Duodenal mucosa (tissue), 2 donors: ENCODE results near the gene DTHD1.

Experiments
- H3K27ac ChIP-seq: one replicate; pipeline ENCODE4 v1.7.0; 2013; ENCODE audit warnings: low read depth, low read length
- H3K27me3 ChIP-seq, 2 donors: one replicate each; pipeline ENCODE4 v1.7.0; 2013; ENCODE audit warnings: low read length in 2 of 2, control low read depth in 1 of 2; ENCODE audit not compliant: insufficient read depth in 2 of 2, control insufficient read depth in 1 of 2
- H3K36me3 ChIP-seq, 2 donors: one replicate each; pipeline ENCODE4 v1.7.0; 2013; ENCODE audit warnings: low read length in 2 of 2, control low read depth in 1 of 2; ENCODE audit not compliant: insufficient read depth in 2 of 2, control insufficient read depth in 1 of 2
- H3K4me1 ChIP-seq, 2 donors: one replicate each; pipeline ENCODE4 v1.7.0; 2013; ENCODE audit warnings: low read length in 2 of 2, control low read depth in 1 of 2; ENCODE audit not compliant: insufficient read depth in 2 of 2, control insufficient read depth in 1 of 2
- H3K4me3 ChIP-seq, 2 donors: one replicate each; pipeline ENCODE4 v1.7.0; 2013; ENCODE audit warnings: low read length in 2 of 2, low read depth in 1 of 2
- H3K9ac ChIP-seq, 2 donors: one replicate each; pipeline ENCODE4 v1.7.0; 2013; ENCODE audit warnings: low read length in 2 of 2, low read depth in 1 of 2
- H3K9me3 ChIP-seq, 2 donors: one replicate each; pipeline ENCODE4 v1.7.0; 2013; ENCODE audit warnings: low read length in 2 of 2, control low read depth in 1 of 2; ENCODE audit not compliant: control insufficient read depth in 1 of 2

DTHD1 gene

GRCh38 chr4:36281384-36282106 is at the start of gene DTHD1:
Gene DTHD1, plus strand, starts transcription at chr4:36281616. Its CDS starts 143 bp downstream, at chr4:36281759.
- Histone ChIP-seq H3K27ac (no peak within 1 kb of the TSS), H3K9me3 (no peaks in the 10 kb centered on the region), H3K4me3 (no peak within 1 kb of the TSS), H3K9ac (peak within 1 kb of the TSS in 1 of 2 donors; percentile 12), H3K4me1 (peaks cover 0 to 10% of the 10 kb centered on the region in 2 donors), H3K36me3 (no peaks in the 10 kb centered on the region), H3K27me3 (no peaks in the 10 kb centered on the region)

- H3K4me1 ChIP-seq: peaks cover 0 to 10% of the 10 kb centered on the region in 2 donors
- no peak overlapping the region for H3K9ac ChIP-seq
- peaks cover 0 to 5% of the 10 kb centered on the region in 2 donors for H3K36me3 ChIP-seq
These were observed 47.7 kb upstream of the DTHD1 start for GRCh38 chr4:36233567-36234266.

GRCh38 chr4:36235306-36235705 is 46.1 kb upstream of the DTHD1 start:
- peaks cover 0 to 8% of the 10 kb centered on the region in 2 donors for H3K9me3 ChIP-seq
- H3K4me3 ChIP-seq: no peak overlapping the region
- H3K36me3 ChIP-seq: peaks cover 0 to 5% of the 10 kb centered on the region in 2 donors
- H3K27me3 ChIP-seq: no peaks in the 10 kb centered on the region
- H3K4me1 ChIP-seq: peaks cover 0 to 8% of the 10 kb centered on the region in 2 donors
- H3K9ac ChIP-seq: no peak overlapping the region
- H3K27ac ChIP-seq: no peak overlapping the region

More at GRCh38 chr4:36233567-36234266, 47.7 kb upstream of the DTHD1 start:
- no peak overlapping the region for H3K27ac ChIP-seq
- H3K4me3 ChIP-seq: no peak overlapping the region
- H3K9me3 ChIP-seq: peaks cover 0 to 8% of the 10 kb centered on the region in 2 donors
- no peaks in the 10 kb centered on the region for H3K27me3 ChIP-seq

GRCh38 chr4:36236159-36236558 is 45.3 kb upstream of the DTHD1 start:
- Histone ChIP-seq H3K4me1 (peaks cover 2 to 10% of the 10 kb centered on the region in 2 donors), H3K4me3 (no peak overlapping the region), H3K27me3 (no peaks in the 10 kb centered on the region), H3K27ac (no peak overlapping the region), H3K36me3 (peaks cover 0 to 5% of the 10 kb centered on the region in 2 donors), H3K9ac (no peak overlapping the region), H3K9me3 (peaks cover 0 to 8% of the 10 kb centered on the region in 2 donors)

GRCh38 chr4:36237366-36238313 is 43.8 kb upstream of the DTHD1 start:
- H3K4me1 ChIP-seq: peaks cover 8 to 14% of the 10 kb centered on the region in 2 donors
- H3K36me3 ChIP-seq: peaks cover 0 to 5% of the 10 kb centered on the region in 2 donors
- H3K27ac ChIP-seq: no peak overlapping the region
- H3K9me3 ChIP-seq: peaks cover 0 to 8% of the 10 kb centered on the region in 2 donors
- no peaks in the 10 kb centered on the region for H3K27me3 ChIP-seq
- H3K4me3 ChIP-seq: no peak overlapping the region
- no peak overlapping the region for H3K9ac ChIP-seq

GRCh38 chr4:36241771-36242170 is 39.6 kb upstream of the DTHD1 start:
- peak overlapping the region; percentile 76 for H3K9ac ChIP-seq

GRCh38 chr4:36242629-36243354 is 38.6 kb upstream of the DTHD1 start:
- no peaks in the 10 kb centered on the region for H3K27me3 ChIP-seq
- H3K9me3 ChIP-seq: no peaks in the 10 kb centered on the region
- H3K4me3 ChIP-seq: peak overlapping the region; percentile 86 to 87
- H3K4me1 ChIP-seq: peaks cover 8 to 18% of the 10 kb centered on the region in 2 donors
- no peaks in the 10 kb centered on the region for H3K36me3 ChIP-seq
- H3K27ac ChIP-seq: no peak overlapping the region
- peak overlapping the region; percentile 76 for H3K9ac ChIP-seq

More at GRCh38 chr4:36241771-36242170, 39.6 kb upstream of the DTHD1 start:
- H3K4me1 ChIP-seq: peaks cover 8 to 18% of the 10 kb centered on the region in 2 donors
- H3K27ac ChIP-seq: no peak overlapping the region
- H3K4me3 ChIP-seq: peak overlapping the region; percentile 86 to 87
- H3K27me3 ChIP-seq: no peaks in the 10 kb centered on the region
- H3K36me3 ChIP-seq: peaks cover 0 to 5% of the 10 kb centered on the region in 2 donors
- no peaks in the 10 kb centered on the region for H3K9me3 ChIP-seq

GRCh38 chr4:36243355-36244256 is 37.8 kb upstream of the DTHD1 start:
- Histone ChIP-seq H3K4me1 (peaks cover 8 to 18% of the 10 kb centered on the region in 2 donors), H3K27ac (peak overlapping the region; percentile 85), H3K9ac (peak overlapping the region; percentile 76), H3K9me3 (no peaks in the 10 kb centered on the region), H3K36me3 (no peaks in the 10 kb centered on the region), H3K4me3 (peak overlapping the region; percentile 86 to 87), H3K27me3 (no peaks in the 10 kb centered on the region)
